Measurements from ENCODE around the gene MET. TPM values are rescaled to one million over a fixed set of nuclear protein-coding genes. Genes with fewer than 3 reads are reported as not detected.

The MET gene
- total RNA-seq, 1 donor from 2014 or later: 161 TPM

- TF ChIP-seq CTCF (IDR thresholded peaks at IDR 0.05; ENCODE audit: insufficient read depth, low read length, poor library complexity, severe bottlenecking): no peak
- Histone ChIP-seq H3K4me3 (ENCODE audit: low read depth, low read length) (no peak overlapping the region), H3K27me3 (ENCODE audit: control insufficient read depth, insufficient read depth, low read length) (no peaks in the 10 kb centered on the region), H3K36me3 (ENCODE audit: control insufficient read depth, insufficient read depth, low read length) (peaks cover 4% of the 10 kb centered on the region)
- DNase-seq (ENCODE audit: low read depth): no peak
These were observed 121.9 kb downstream of the MET start for GRCh38 chr7:116793795-116794340.

- H3K36me3 ChIP-seq (ENCODE audit: control insufficient read depth, insufficient read depth, low read length): peaks cover 4% of the 10 kb centered on the region
- H3K4me3 ChIP-seq (ENCODE audit: low read depth, low read length): no peak overlapping the region
- DNase-seq (ENCODE audit: low read depth): no peak
- H3K27me3 ChIP-seq (ENCODE audit: control insufficient read depth, insufficient read depth, low read length): no peaks in the 10 kb centered on the region
- TF ChIP-seq CTCF (IDR thresholded peaks at IDR 0.05; ENCODE audit: insufficient read depth, low read length, poor library complexity, severe bottlenecking): no peak
These were observed 124.5 kb downstream of the MET start for GRCh38 chr7:116796471-116796870.

GRCh38 chr7:116797612-116798011 is 125.6 kb downstream of the MET start:
- no peak for TF ChIP-seq CTCF (IDR thresholded peaks at IDR 0.05; ENCODE audit: insufficient read depth, low read length, poor library complexity, severe bottlenecking)
- peaks cover 4% of the 10 kb centered on the region for H3K36me3 ChIP-seq (ENCODE audit: control insufficient read depth, insufficient read depth, low read length)
- no peak for DNase-seq (ENCODE audit: low read depth)
- no peak overlapping the region for H3K4me3 ChIP-seq (ENCODE audit: low read depth, low read length)
- H3K27me3 ChIP-seq (ENCODE audit: control insufficient read depth, insufficient read depth, low read length): no peaks in the 10 kb centered on the region

- Histone ChIP-seq H3K27me3 (ENCODE audit: control insufficient read depth, insufficient read depth, low read length) (no peaks in the 10 kb centered on the region), H3K4me3 (ENCODE audit: low read depth, low read length) (no peak overlapping the region), H3K36me3 (ENCODE audit: control insufficient read depth, insufficient read depth, low read length) (peaks cover 4% of the 10 kb centered on the region)
- TF ChIP-seq CTCF (IDR thresholded peaks at IDR 0.05; ENCODE audit: insufficient read depth, low read length, poor library complexity, severe bottlenecking): no peak
- no peak for DNase-seq (ENCODE audit: low read depth)
These were observed 126.2 kb downstream of the MET start for GRCh38 chr7:116798232-116798631.

GRCh38 chr7:116799916-116800315 is 127.9 kb downstream of the MET start:
- no peak for DNase-seq (ENCODE audit: low read depth)
- no peak for TF ChIP-seq CTCF (IDR thresholded peaks at IDR 0.05; ENCODE audit: insufficient read depth, low read length, poor library complexity, severe bottlenecking)
- peaks cover 4% of the 10 kb centered on the region for H3K36me3 ChIP-seq (ENCODE audit: control insufficient read depth, insufficient read depth, low read length)
- H3K27me3 ChIP-seq (ENCODE audit: control insufficient read depth, insufficient read depth, low read length): no peaks in the 10 kb centered on the region
- H3K4me3 ChIP-seq (ENCODE audit: low read depth, low read length): no peak overlapping the region

GRCh38 chr7:116800594-116800993 is 128.6 kb downstream of the MET start:
- DNase-seq (ENCODE audit: low read depth): no peak
- Histone ChIP-seq H3K36me3 (ENCODE audit: control insufficient read depth, insufficient read depth, low read length) (peaks cover 4% of the 10 kb centered on the region), H3K27me3 (ENCODE audit: control insufficient read depth, insufficient read depth, low read length) (no peaks in the 10 kb centered on the region), H3K4me3 (ENCODE audit: low read depth, low read length) (no peak overlapping the region)
- TF ChIP-seq CTCF (IDR thresholded peaks at IDR 0.05; ENCODE audit: insufficient read depth, low read length, poor library complexity, severe bottlenecking): no peak
